ENCODE data around the gene CBR1.
"Not testable (repeated sequence)": the region's sequence is repeated elsewhere in the genome, so short reads cannot be mapped to it uniquely, and the experiment has no call there.

The CBR1 gene

GRCh38 chr21:36052860-36053714 lies 16.7 kb upstream of the CBR1 start:
- no peak for DNase-seq

GRCh38 chr21:36053715-36054062 lies 16.1 kb upstream of the CBR1 start:
- DNase-seq: no peak

- no peak for DNase-seq
These were observed 14.3 kb upstream of the CBR1 start for GRCh38 chr21:36055551-36055950.

- no peak for DNase-seq
These were observed 10.0 kb upstream of the CBR1 start for GRCh38 chr21:36059823-36060158.

GRCh38 chr21:36060159-36060921 lies 9.5 kb upstream of the CBR1 start, which contains the start of gene SETD4:
Gene SETD4, minus strand, starts transcription at chr21:36060526. Its CDS starts 1,638 bp downstream, at chr21:36058888.
- peak; percentile 44 to 56 for DNase-seq

GRCh38 chr21:36061445-36061844 lies 8.4 kb upstream of the CBR1 start:
- no peak for DNase-seq

- DNase-seq: no peak
These were observed 6.3 kb upstream of the CBR1 start for GRCh38 chr21:36063375-36064084.

GRCh38 chr21:36064085-36064460 lies 5.8 kb upstream of the CBR1 start:
- DNase-seq: no peak

- DNase-seq: no peak
These were observed 4.3 kb upstream of the CBR1 start for GRCh38 chr21:36065497-36066036.

GRCh38 chr21:36068748-36069398 lies 951 bp upstream of the CBR1 start:
- no peak for DNase-seq

GRCh38 chr21:36070999-36071398 lies 1.2 kb downstream of the CBR1 start:
- no peak for DNase-seq

- DNase-seq: no peak
These were observed 2.8 kb downstream of the CBR1 start for GRCh38 chr21:36072453-36073162.

- no peak for DNase-seq
These were observed 3.4 kb downstream of the CBR1 start for GRCh38 chr21:36073181-36073580.

- not testable (repeated sequence) for DNase-seq
These were observed 4.1 kb downstream of the CBR1 start for GRCh38 chr21:36073911-36074310.

- DNase-seq: no peak
These were observed 5.3 kb downstream of the CBR1 start for GRCh38 chr21:36075171-36075570.

GRCh38 chr21:36075953-36076352 lies 6.1 kb downstream of the CBR1 start:
- no peak for DNase-seq

- DNase-seq: no peak
These were observed 7.2 kb downstream of the CBR1 start for GRCh38 chr21:36076878-36077655.

- no peak for DNase-seq
These were observed 7.9 kb downstream of the CBR1 start for GRCh38 chr21:36077758-36078157.

- no peak for DNase-seq
These were observed 9.3 kb downstream of the CBR1 start for GRCh38 chr21:36079010-36079649.

- no peak for DNase-seq
These were observed 9.8 kb downstream of the CBR1 start for GRCh38 chr21:36079671-36080070.

- no peak for DNase-seq
These were observed 10.6 kb downstream of the CBR1 start for GRCh38 chr21:36080386-36080785.
